ENCODE measurements around the gene ARL15. TPM values are rescaled to one million over a fixed set of nuclear protein-coding genes. Genes with fewer than 3 reads are reported as not detected.

ARL15 gene
- total and polyA plus RNA-seq, 7 donors, result 11.7 to 30.7 (median 16.6) TPM

DNA sequence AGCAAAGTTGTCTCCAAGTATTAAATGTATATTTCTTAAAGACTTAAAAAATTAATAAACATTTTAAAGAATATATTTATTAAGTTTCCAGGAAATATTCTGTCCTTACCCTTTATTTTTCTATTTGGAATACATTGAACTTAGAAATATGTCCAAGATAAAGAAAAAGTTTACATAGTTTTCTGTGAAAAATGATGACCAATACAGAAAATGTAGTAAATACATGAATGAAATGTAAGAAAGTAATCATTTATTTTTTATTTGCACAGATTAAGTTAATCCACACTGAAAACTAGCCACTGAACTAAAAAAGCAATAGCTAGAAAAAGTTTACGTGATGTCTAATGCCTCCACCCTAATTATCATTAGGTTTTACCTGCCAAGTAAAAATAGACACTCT lies 273.2 kb downstream of the ARL15 start:
- DNase-seq, result no peak
- Histone ChIP-seq H3K9me3 (no peaks in the 10 kb centered on the region), H3K36me3 (no peaks in the 10 kb centered on the region), H3K27me3 (no peaks in the 10 kb centered on the region), H3K4me3 (no peak overlapping the region), H3K4me1 (peaks cover 0 to 7% (median 3%) of the 10 kb centered on the region in 4 donors), H3K27ac (no peak overlapping the region)
- TF ChIP-seq POLR2A (IDR thresholded peaks at IDR 0.05) (no peak), EP300 (IDR thresholded peaks at IDR 0.05) (no peak), POLR2AphosphoS5 (IDR thresholded peaks at IDR 0.05) (no peak)
- TF ChIP-seq, protein P1, sequence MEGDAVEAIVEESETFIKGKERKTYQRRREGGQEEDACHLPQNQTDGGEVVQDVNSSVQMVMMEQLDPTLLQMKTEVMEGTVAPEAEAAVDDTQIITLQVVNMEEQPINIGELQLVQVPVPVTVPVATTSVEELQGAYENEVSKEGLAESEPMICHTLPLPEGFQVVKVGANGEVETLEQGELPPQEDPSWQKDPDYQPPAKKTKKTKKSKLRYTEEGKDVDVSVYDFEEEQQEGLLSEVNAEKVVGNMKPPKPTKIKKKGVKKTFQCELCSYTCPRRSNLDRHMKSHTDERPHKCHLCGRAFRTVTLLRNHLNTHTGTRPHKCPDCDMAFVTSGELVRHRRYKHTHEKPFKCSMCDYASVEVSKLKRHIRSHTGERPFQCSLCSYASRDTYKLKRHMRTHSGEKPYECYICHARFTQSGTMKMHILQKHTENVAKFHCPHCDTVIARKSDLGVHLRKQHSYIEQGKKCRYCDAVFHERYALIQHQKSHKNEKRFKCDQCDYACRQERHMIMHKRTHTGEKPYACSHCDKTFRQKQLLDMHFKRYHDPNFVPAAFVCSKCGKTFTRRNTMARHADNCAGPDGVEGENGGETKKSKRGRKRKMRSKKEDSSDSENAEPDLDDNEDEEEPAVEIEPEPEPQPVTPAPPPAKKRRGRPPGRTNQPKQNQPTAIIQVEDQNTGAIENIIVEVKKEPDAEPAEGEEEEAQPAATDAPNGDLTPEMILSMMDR (IDR thresholded peaks at IDR 0.05), result no peak
- 97 to 98% methylated on average over 1 of the region's 1 CpG for WGBS, 2 donors
- intact Hi-C loops (cut with DNase I), result no loop called here

DNA sequence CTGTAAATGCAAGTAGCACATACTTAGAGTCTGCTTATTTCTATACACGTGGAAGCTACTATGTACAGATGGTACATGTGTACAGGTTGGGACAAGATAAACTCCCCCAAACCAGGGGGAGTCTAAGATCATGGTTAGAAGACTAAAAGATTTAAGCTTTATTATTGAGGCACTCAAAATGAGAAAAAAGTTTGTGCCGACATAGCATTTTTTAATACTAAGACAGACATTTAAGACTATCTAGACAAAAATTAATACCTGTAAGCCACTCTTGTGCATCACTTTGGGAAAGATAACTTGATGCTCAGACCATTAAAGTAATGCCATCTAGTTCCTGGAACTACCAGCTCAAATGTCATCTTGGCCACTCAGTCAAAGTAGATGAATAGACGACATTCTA lies 279.4 kb downstream of the ARL15 start:
- H3K9me3 ChIP-seq, result no peaks in the 10 kb centered on the region
- H3K4me3 ChIP-seq, result no peak overlapping the region
- no peaks in the 10 kb centered on the region for H3K36me3 ChIP-seq
- no peaks in the 10 kb centered on the region for H3K4me1 ChIP-seq
- intact Hi-C loops (cut with DNase I), result no loop called here
- H3K27me3 ChIP-seq, result no peaks in the 10 kb centered on the region
- no peak overlapping the region for H3K27ac ChIP-seq
- DNase-seq, result no peak
- WGBS, 2 donors, result 96% methylated on average over 3 of the region's 3 CpGs
- TF ChIP-seq EP300 (IDR thresholded peaks at IDR 0.05) (no peak), POLR2A (IDR thresholded peaks at IDR 0.05) (no peak), POLR2AphosphoS5 (IDR thresholded peaks at IDR 0.05) (no peak)
- TF ChIP-seq, protein P1 (IDR thresholded peaks at IDR 0.05), result no peak

DNA sequence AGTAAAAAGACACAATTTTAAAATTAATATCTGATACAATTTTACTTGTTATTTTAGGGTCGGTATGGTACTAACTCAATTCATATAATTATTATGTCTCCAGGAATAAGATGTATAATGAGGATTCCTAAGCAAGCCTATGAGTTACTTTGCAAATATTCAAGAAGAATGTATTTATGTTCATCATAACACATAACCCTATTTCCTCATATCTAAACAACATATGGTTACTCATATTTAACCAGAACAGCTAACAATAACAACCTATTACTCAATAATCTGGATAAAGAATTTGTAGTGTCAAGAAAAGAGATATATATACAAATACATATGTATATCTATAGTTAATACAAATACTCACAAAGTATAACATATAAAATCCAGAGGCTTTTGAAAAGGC lies 285.9 kb downstream of the ARL15 start:
- H3K36me3 ChIP-seq, result no peaks in the 10 kb centered on the region
- intact Hi-C loops (cut with DNase I), result no loop called here
- TF ChIP-seq, protein P1 (IDR thresholded peaks at IDR 0.05), result no peak
- TF ChIP-seq POLR2A (IDR thresholded peaks at IDR 0.05) (no peak), POLR2AphosphoS5 (IDR thresholded peaks at IDR 0.05) (no peak), EP300 (IDR thresholded peaks at IDR 0.05) (no peak)
- no peak overlapping the region for H3K4me3 ChIP-seq
- WGBS, 2 donors, result 80 to 88% methylated on average over 1 of the region's 1 CpG
- H3K27me3 ChIP-seq, result no peaks in the 10 kb centered on the region
- no peaks in the 10 kb centered on the region for H3K4me1 ChIP-seq
- DNase-seq, result no peak
- H3K27ac ChIP-seq, result no peak overlapping the region
- no peaks in the 10 kb centered on the region for H3K9me3 ChIP-seq

DNA sequence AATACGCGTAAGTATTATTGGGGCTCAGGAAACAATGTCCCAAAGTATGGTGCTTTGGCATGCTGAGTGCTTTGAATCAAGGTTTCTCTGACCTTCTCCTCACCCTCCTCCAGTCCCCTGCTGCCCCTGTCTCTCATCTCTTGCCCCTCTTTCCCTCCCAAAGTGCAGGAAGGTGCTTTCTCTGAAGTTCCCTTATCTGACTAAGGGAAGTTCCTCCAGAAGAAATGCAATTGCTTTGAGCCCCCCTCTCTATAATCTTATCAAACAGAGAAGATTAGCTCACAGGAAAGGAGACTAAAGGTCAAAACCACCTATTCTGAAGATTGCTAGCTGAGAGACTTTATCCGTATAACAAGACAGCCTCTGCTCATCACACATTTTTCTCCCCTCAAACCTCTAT lies 288.1 kb downstream of the ARL15 start:
- Histone ChIP-seq H3K9me3 (no peaks in the 10 kb centered on the region), H3K4me1 (peaks cover 0 to 6% (median 0%) of the 10 kb centered on the region in 4 donors), H3K36me3 (no peaks in the 10 kb centered on the region), H3K27me3 (no peaks in the 10 kb centered on the region), H3K4me3 (no peak overlapping the region), H3K27ac (no peak overlapping the region)
- no peak for DNase-seq
- whole genome bisulfite sequencing, 2 donors, result 87 to 97% methylated on average over 3 of the region's 3 CpGs
- intact Hi-C loops (cut with DNase I), result no loop called here
- no peak for TF ChIP-seq EP300 (IDR thresholded peaks at IDR 0.05)
- TF ChIP-seq, protein P1 (IDR thresholded peaks at IDR 0.05), result no peak
- TF ChIP-seq POLR2A (IDR thresholded peaks at IDR 0.05), result no peak
- no peak for TF ChIP-seq POLR2AphosphoS5 (IDR thresholded peaks at IDR 0.05)

Measured in sigmoid colon (tissue), 7 donors.